GM21515 (cell line): ENCODE measurements around the gene DYRK1A.

Experiments used
- ATAC-seq: cut with Tn5 transposase; IDR thresholded peaks from one replicate; pipeline ENCODE4 v1.9.1; 2021; ENCODE audit not compliant: unreplicated experiment

DYRK1A gene

DNA sequence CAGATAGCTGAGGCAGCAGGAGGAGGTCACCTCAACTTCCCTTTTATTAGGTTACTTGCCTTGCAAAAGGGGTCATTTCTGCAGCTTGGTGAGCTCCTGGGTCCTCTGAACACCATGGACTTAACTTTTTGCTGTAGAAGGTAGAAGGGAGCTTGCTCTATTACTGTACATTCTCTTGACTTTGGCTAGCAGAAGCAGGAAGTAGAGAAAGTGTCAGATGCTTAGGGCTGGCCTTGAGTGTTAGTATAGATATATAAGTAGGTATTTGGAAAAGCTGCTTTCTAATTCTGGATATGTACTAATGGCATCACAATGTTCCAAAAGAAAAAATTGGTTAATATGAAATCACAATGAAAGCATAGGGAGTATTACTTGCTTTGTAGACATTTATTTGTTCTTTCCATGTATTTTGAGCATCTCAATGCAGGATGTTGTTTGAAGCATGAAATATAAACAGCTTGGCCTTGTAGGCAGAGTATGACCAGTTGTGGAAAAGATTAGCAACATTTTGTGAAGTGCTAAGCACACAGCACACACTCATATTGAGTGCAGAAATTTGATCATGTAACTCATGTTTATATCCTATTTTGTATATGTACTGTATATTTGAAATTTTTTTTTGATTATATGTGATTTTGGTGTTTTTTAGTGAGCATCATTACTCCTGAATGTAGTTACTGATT lies 108.8 kb downstream of the DYRK1A start:
- ATAC-seq = no peak

GRCh38 chr21:37478794-37479193 lies 112.2 kb downstream of the DYRK1A start:
- ATAC-seq = no peak

GRCh38 chr21:37483776-37484175 lies 117.2 kb downstream of the DYRK1A start:
- no peak for ATAC-seq

- ATAC-seq = no peak
Measured at GRCh38 chr21:37484535-37485474, 118.2 kb downstream of the DYRK1A start.

DNA sequence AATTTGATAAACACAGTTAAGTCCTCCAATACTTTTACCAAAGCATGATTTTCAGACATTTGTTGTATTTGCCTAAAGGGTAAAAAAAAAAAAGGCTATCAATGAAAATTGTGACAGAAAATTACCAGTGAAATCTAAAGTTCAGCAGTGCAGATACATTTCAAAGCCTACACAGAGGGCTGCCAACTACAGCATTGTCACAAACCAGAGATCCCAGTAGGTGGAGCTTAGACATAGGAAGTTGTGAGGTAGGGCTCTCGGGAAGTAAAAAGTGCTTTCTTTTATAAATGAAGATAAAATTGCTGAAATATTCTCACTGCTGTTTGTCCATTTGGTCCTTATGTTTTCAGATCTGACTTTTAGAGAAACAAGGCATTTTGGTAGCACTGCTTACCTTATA lies 123.0 kb downstream of the DYRK1A start:
- no peak for ATAC-seq

- no peak for ATAC-seq
Measured at GRCh38 chr21:37490084-37490483, 123.5 kb downstream of the DYRK1A start.

DNA sequence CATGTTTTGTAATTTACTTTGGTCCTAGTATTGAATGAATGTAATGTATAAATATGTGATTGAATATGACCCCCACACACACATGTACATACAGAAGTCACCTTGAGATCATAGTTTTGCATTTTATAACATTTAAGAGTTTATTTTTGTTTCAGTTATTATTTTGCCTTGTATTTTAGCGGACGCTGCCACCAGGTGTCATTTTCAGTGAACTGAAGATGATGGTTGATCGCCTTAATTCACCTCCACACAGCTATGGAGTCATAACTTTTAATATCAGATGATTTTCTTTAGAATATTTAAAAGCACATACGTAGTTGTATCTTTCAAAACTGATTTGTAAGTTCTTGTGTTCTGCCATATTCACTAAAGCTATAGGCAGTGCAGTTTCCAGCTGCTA lies 130.4 kb downstream of the DYRK1A start:
- no peak for ATAC-seq

GRCh38 chr21:37498664-37499063 lies 132.1 kb downstream of the DYRK1A start:
- ATAC-seq = no peak

GRCh38 chr21:37502947-37503346 lies 136.4 kb downstream of the DYRK1A start:
- no peak for ATAC-seq

DNA sequence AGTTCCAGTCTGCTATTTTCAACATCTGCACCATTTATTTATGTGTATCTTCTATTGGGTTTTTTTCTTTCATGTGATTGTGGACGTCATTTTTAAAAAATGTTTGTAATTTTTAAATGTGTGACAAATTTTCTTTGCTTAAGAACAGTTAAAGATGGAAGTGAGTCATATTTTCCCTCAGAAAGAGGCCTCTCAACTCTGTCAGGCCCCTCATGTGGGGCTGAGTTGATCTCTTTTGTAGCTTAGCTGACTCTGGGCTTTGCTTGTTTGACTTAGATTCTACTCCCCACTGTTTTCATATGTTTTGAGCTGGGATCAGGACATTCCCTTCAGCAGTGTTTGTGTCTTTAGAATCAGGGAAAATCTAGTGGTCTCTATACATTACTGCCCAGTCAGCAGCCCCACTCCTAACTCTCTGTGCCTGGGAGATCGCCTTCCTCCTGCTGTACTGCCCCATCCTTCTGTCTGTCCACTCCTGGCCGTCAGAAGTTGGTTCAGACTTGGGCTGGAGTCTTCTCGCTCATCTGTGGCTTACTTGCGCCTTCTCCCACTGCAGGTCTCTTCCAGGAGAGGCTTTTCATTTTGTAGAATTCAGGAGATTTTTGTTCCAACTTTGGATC lies 137.4 kb downstream of the DYRK1A start:
- ATAC-seq = no peak

DNA sequence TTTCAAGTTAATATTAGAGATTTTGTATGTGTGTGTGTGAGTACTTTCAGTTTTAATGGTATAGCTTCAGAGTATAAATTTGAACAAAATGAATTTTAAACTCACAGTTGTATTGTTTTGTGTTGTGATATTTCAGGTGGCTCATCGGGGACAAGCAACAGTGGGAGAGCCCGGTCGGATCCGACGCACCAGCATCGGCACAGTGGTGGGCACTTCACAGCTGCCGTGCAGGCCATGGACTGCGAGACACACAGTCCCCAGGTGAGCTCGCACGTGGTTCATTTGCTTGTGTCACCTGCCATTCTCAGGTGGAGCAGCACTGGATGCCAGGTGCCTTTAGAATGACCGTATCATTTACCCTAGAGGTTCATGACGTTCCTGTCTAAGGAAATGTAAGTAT lies 139.4 kb downstream of the DYRK1A start:
- no peak for ATAC-seq

- no peak for ATAC-seq
Measured at GRCh38 chr21:37507716-37508115, 141.1 kb downstream of the DYRK1A start.

DNA sequence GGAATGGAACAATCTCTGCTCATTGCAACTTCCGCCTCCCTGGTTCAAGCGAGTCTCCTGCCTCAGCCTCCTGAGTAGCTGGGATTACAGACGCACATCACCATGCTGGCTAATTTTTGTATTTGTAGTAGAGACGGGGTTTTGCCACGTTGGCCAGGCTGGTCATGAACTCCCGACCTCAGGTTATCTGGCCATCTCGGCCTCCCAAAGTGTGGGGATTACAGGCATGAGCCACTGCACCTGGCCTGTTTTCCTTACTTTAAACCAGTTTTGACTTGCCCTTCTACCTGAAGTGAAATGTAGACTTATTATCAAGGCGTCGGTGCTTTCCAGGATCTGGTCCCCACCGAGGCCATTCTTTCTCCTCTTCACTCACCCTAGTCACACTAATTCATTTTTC lies 141.8 kb downstream of the DYRK1A start:
- ATAC-seq = no peak

DNA sequence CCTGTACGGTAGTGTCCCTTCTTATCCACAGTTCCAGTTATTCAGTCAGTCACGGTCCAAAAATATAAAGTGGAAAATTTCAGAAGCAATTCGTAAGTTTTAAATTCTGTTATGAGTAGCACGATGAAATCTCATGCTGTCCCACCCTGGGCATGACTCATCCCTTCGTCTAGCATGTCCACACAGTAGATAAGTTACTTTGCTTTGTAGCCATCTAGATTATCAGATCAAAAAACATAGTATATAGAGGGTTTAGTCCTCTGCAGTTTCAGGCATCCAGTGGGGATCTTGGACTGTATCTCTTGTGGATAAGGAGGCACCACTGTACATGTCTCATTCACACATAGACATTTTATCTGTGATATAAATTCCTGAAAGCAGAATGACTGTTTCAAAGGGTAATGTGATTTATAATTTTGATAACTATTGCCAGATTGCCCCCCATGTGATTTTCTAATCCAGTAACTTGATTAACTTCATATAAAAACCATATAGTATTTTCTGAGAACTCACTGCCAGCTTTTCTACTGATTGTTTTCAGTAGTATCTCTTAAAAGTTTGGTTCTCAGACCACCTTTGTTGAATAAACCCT lies 143.3 kb downstream of the DYRK1A start:
- no peak for ATAC-seq

- no peak for ATAC-seq
Measured at GRCh38 chr21:37511848-37512247, 145.3 kb downstream of the DYRK1A start.

DNA sequence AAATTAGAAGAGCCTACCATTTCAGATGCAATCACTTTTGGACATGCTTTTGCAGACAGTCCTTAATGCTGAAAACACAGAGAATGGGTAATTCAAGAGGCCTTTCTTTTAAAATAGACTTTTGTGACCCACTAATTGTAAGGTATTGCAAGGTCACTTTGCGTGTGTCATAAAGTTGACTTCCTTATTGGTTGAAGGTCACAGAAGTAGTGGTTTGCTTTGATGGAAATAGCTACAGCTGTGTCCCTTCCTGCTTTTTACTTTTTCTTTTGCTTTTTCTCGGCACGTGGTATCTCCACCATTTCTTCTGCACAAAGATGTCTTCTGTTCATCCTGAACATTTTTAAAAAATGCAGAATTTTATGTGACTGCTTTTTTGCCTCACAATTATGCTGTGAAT lies 146.8 kb downstream of the DYRK1A start:
- no peak for ATAC-seq

DNA sequence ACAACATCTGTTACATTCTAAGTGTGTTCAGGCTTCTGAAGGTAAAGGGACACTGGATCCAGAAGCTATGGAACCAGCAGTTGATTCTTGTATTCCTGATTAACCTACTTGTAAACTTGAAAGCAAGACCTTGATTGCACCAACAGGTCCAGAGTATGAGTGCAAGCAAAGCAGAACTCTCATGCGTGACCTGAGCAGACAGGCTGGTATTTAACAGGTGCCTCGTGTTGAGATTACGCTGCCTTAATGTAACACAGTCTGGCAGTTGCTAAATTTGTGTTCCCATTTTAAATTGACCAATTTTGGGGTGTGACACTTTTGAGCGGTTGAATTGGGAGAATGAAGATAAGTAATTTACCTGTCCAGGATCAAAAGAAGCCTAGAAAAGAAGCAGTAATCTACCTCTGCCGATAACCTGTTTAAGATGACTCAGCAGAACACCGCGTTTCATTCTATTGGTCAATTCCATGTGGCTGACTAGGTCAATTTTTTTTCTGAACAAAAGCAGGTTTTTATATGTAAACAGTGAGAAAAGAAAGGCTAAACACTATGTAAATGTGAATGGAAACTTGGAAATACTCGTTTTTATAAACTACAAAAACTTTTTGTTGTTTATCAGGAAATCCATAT lies 147.6 kb downstream of the DYRK1A start:
- ATAC-seq = no peak

GRCh38 chr21:37516998-37517397 lies 150.4 kb downstream of the DYRK1A start:
- no peak for ATAC-seq

DNA sequence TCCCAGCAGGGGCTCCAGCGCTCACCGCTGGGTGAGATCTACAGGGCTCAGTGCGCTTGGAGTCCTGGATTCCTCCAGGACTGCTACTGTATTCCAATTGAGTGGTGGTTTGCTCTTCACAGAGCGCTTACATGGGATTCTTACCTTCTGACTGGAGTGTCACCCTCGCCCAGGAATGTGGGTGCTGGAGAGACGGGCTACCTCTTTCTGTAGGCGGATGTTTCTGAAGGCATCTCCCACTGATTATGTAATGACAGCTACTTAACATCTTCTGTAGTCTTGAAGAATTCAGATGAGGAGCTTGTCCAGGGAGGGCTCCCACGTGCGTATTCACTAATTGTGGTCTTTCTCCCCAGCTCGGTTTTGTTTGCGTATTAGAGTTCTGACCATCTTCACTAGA lies 154.2 kb downstream of the DYRK1A start:
- ATAC-seq = no peak

- no peak for ATAC-seq
Measured at GRCh38 chr21:37521658-37522057, 155.1 kb downstream of the DYRK1A start.
